Measurements from ENCODE around the gene NT5C3B. TPM values are rescaled to one million over a fixed set of nuclear protein-coding genes. Genes with fewer than 3 reads are reported as not detected.
A peak's percentile ranks its signal among the peaks of the same experiment; 100 is the strongest.

Gene NT5C3B
- total RNA-seq, 1 donor from 2014 or later = 165 TPM

- peak within 1 kb of the TSS; percentile 96 for H3K4me3 Mint-ChIP-seq (ENCODE audit: unreplicated experiment)
- H3K36me3 Mint-ChIP-seq (ENCODE audit: unreplicated experiment) = no peaks in the 10 kb centered on the region
- peak within 1 kb of the TSS; percentile 46 for H3K27ac Mint-ChIP-seq (ENCODE audit: unreplicated experiment)
- H3K9me3 Mint-ChIP-seq (ENCODE audit: unreplicated experiment) = peaks cover 3% of the 10 kb centered on the region
- H3K27me3 Mint-ChIP-seq (ENCODE audit: unreplicated experiment) = peaks cover 11% of the 10 kb centered on the region
- H3K4me1 Mint-ChIP-seq (ENCODE audit: low read depth, unreplicated experiment) = no peaks in the 10 kb centered on the region
- DNase-seq = peak; percentile 65
- no peak for TF ChIP-seq CTCF (IDR thresholded peaks at IDR 0.05; ENCODE audit: partially characterized antibody, unreplicated experiment)
Measured at GRCh38 chr17:41812381-41813151, 23.5 kb downstream of the NT5C3B start, which contains the start of gene FKBP10. Gene FKBP10, plus strand, starts transcription at chr17:41813004. Its CDS starts 31 bp downstream, at chr17:41813035.

GRCh38 chr17:41811549-41812380 lies 24.3 kb downstream of the NT5C3B start, which contains the start of gene P3H4:
Gene P3H4, minus strand, starts transcription at chr17:41811949. Its CDS starts 34 bp downstream, at chr17:41811915.
- Mint-ChIP-seq H3K27me3 (ENCODE audit: unreplicated experiment) (peaks cover 11% of the 10 kb centered on the region), H3K4me1 (ENCODE audit: low read depth, unreplicated experiment) (no peaks in the 10 kb centered on the region), H3K9me3 (ENCODE audit: unreplicated experiment) (peaks cover 3% of the 10 kb centered on the region), H3K4me3 (ENCODE audit: unreplicated experiment) (peak within 1 kb of the TSS; percentile 96), H3K36me3 (ENCODE audit: unreplicated experiment) (no peaks in the 10 kb centered on the region), H3K27ac (ENCODE audit: unreplicated experiment) (peak within 1 kb of the TSS; percentile 46)
- peak; percentile 83 for DNase-seq
- TF ChIP-seq CTCF (IDR thresholded peaks at IDR 0.05; ENCODE audit: partially characterized antibody, unreplicated experiment) = peak; percentile 65

GRCh38 chr17:41810659-41811548 lies 25.1 kb downstream of the NT5C3B start:
- H3K36me3 Mint-ChIP-seq (ENCODE audit: unreplicated experiment) = no peaks in the 10 kb centered on the region
- no peaks in the 10 kb centered on the region for H3K4me1 Mint-ChIP-seq (ENCODE audit: low read depth, unreplicated experiment)
- H3K4me3 Mint-ChIP-seq (ENCODE audit: unreplicated experiment) = peak overlapping the region; percentile 63
- H3K9me3 Mint-ChIP-seq (ENCODE audit: unreplicated experiment) = peaks cover 3% of the 10 kb centered on the region
- peaks cover 11% of the 10 kb centered on the region for H3K27me3 Mint-ChIP-seq (ENCODE audit: unreplicated experiment)
- no peak overlapping the region for H3K27ac Mint-ChIP-seq (ENCODE audit: unreplicated experiment)
- TF ChIP-seq CTCF (IDR thresholded peaks at IDR 0.05; ENCODE audit: partially characterized antibody, unreplicated experiment) = no peak
- no peak for DNase-seq

- no peaks in the 10 kb centered on the region for H3K4me1 Mint-ChIP-seq (ENCODE audit: low read depth, unreplicated experiment)
- DNase-seq = no peak
- H3K4me3 Mint-ChIP-seq (ENCODE audit: unreplicated experiment) = no peak overlapping the region
- no peaks in the 10 kb centered on the region for H3K36me3 Mint-ChIP-seq (ENCODE audit: unreplicated experiment)
- no peak for TF ChIP-seq CTCF (IDR thresholded peaks at IDR 0.05; ENCODE audit: partially characterized antibody, unreplicated experiment)
- H3K9me3 Mint-ChIP-seq (ENCODE audit: unreplicated experiment) = no peaks in the 10 kb centered on the region
- H3K27me3 Mint-ChIP-seq (ENCODE audit: unreplicated experiment) = peaks cover 2% of the 10 kb centered on the region
- H3K27ac Mint-ChIP-seq (ENCODE audit: unreplicated experiment) = no peak overlapping the region
Measured at GRCh38 chr17:41806685-41807445, 29.2 kb downstream of the NT5C3B start.

Measured in glutamatergic neuron (in vitro differentiated cells).